SH-SY5Y (cell line): ENCODE data around the gene SLC22A7.

Experiments used
- GATA2 ChIP-seq: IDR thresholded peaks from 2 replicates; pipeline ENCODE4 v1.6.1; 2011; ENCODE audit warnings: mild to moderate bottlenecking, low read depth, low read length
- GATA3 ChIP-seq: IDR thresholded peaks from 2 replicates; pipeline ENCODE4 v1.6.1; 2011; ENCODE audit warnings: low read depth, mild to moderate bottlenecking, low read length, moderate library complexity

DNA sequence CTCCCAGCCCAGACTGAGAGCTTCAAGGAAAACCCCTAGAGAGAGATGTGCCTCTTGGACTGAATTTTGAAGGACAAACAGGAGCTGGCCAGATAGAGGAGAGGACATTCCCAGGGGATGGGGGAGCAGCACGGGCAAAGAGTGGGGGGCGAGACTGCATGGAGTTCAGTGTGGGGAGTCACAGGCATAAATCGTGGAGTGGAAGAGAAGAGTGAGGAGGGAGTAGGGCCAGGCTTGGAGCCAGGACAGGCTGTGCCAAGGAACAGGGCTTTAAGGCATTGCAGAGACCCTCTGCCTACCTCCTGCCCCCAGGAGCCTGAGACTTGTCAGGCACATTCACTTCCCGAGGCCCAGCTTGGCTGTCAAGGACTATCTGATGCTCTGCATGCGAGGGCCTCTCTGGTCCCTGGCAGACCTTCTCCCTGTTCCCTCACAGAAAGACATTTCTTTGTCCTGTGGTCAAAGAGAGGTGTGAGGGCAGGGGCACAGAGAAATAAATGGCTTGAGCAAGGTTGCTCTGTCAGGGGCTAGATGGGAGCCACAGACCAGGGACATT is 5.2 kb upstream of the SLC22A7 start:
- TF ChIP-seq GATA2 (no peak), GATA3 (no peak)
